KG1 (cell line): ENCODE results near the gene ACBD3.
A peak's percentile ranks its signal among the peaks of the same experiment; 100 is the strongest.

Source experiments
- DNase-seq: peaks from one replicate; lab custom pipeline; 2025; lab: John Stamatoyannopoulos, UW

Gene ACBD3

GRCh38 chr1:226111883-226112261 lies 74.7 kb downstream of the ACBD3 start:
- DNase-seq, result no peak

DNA sequence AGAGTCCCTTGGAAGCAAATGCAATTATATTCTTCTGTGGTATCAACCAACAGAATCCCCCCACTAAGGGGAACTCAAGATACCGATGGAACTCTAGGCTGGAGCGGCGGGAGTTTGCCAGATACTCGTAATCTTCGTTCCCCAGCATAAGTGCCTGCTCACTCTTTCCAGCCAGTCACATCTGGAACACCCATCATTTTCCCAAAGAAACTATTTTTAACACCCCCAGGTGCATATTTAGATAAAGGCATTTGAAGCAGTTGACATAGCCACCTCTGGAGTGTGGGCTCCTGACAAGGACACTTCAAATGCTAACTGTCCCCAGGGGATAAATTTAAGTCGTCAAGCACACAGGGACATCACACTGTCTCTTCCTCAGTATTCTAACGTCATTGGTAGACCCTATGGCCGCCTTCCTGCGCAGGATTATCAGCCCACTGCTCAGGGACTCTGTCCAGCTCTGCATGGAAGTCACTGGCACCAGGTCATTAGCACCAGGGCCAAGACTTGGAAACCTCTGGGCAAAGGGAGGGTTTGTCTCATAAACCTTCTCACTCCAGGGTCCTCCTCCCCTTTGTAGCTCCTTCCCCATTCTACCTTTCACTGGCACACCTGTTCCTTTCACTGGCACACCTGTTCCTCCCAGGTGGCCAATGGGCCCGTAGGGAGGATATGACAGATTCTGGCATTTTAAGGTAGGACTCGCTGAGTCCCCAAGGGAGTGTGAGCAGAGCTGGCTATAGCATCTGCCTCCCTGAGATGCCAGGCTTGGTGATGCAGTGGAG lies 75.3 kb downstream of the ACBD3 start:
- DNase-seq, result no peak

DNA sequence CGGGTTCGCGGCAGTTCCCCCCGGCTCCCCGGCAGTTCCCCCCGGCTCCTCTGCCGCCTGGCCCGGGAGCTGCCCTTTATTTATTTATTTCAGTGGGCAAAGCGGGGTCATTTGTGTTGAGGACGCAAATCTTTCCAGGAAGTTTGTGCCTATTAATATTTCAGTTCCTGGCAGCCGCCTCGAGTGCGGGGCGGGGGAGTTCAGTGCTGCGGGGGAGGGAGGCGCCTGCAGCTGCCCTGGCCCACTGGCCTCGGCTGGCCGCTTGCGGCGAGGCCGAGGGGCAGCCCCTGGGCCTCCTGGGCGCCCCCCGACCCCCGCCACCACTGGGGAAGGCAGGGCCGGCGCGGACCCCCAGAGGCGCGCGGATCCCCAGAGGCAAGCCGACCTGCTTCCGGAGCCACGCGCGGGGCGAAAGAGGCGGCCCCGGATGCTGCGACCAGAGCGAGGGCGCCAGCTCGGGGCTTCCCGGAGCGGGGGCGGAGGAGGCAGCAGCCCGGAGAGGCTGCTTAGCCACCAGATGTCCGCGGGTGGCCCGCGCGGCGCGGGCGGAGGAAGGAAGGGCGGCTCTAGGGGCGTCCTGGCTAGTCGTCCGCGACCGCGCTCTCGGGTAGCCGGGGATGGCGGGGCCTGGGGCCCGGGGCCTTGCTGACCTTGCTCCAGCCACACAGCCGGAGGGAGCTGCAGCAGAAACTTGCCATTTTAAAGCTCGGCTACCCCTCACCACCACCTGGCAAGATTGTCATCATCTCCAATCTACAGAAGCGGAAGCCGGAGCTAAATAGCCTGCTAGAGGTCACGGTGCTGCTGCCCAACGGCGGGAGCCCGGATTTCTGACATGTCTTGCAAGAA lies 76.1 kb downstream of the ACBD3 start:
- DNase-seq, result peak; percentile 59

GRCh38 chr1:226109829-226110248 lies 76.7 kb downstream of the ACBD3 start:
- DNase-seq, result peak; percentile 59

DNA sequence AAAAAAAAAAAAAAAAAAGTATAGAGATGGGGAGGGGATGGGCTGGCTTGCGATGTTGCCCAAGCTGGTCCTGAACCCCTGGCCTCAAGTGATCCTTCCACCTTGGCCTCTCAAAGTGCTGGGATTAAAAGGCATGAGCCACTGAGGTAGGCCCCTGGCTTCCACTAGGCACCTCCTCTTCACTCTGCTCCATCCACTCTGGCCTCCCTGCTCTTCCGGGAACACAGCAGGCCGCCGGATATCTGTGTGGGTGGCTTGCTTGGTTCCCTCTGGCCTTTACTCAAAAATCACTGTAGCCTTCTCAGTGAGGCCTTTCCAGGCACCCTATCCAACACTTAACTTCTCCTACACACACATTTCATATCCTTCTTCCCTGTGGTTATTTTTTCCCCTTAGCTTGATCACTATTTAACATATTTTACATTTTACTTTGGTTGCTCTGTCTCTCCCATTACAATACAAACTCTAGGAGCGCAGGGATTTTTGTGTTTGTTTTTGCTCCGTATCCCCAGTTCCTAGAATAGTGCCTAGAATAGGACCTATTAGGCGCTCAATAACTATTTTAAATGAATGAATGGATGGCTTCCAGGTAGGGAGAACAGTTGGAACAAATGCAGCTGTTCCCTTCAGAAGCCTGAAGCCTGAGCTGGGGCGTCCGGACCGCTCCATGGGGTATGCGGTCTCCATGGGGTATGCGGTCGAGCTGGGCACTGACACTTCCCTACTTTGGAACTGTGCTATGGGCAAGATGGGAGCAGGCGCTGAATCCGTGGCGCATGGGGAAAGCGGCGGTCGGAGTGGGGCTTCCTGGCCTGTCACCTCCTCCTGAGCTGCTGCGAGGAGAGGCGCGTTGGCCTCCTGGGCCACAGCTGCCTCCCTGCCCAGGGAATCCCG lies 77.4 kb downstream of the ACBD3 start:
- DNase-seq, result no peak

DNA sequence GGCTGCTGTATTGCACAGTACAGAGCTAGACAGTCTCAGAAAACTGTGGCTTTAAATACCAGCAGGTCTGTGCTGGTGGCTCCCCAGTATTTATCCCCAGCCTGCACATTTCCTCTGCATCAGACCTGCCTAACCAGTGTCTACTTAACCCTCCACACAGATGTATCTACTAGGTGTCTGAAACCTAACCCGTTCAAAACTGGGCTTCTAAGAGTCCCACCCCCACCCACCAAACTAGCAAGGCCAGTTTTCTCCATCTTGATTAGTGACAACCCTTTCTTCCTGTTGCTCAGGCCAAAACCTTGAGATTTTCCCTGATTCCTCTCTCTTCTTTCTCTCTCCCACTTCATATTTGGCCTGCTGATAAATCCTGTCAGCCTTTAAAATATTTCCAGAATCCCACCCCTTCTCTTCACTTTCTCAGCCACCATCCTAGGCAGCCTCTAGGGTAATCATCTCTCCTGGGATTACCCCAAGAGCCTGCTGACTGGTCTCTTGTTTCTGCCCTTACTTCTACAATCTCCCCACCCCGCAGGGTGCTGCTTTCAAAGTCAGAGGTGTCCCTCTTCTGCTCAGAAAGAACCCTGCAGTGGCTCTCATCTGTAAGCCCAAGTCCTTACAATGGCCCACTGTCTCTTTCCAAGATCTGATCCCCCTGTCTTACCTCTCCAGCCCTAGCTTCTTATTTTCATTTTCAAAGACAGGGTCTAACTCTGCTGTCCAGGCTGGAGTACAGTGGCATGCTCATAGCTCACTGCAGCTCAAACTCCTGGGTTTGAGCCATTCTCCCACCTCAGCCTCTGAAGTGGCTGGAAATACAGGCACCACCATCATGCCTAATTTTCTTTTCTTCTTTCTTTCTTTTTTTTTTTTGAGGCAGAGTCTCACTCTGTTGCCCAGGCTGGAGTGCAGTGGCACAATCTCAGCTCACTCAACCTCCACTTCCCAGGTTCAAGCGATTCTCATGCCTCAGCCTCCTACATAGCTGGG lies 78.8 kb downstream of the ACBD3 start:
- no peak for DNase-seq

DNA sequence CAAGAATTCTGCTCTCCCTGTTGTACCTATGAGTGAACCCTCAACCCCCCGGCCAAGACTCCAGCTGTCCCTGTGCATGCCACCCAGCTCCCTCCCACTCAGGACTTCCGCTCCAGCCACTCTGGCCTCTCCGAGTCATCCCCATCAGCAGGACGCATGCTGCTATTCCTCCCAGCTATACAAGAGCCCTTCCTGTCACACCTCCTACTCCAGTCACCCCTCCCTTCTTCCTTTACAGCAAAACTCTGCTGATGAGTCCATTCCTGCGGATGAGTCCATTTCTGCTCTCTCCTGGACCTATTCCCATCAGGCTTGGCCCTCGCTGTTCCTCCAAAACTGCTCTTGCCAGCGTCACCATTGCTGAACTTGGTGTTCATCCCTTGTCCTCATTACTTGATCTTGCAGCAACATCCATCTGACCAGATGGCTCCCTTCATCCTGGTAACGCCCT lies 81.8 kb downstream of the ACBD3 start:
- no peak for DNase-seq

DNA sequence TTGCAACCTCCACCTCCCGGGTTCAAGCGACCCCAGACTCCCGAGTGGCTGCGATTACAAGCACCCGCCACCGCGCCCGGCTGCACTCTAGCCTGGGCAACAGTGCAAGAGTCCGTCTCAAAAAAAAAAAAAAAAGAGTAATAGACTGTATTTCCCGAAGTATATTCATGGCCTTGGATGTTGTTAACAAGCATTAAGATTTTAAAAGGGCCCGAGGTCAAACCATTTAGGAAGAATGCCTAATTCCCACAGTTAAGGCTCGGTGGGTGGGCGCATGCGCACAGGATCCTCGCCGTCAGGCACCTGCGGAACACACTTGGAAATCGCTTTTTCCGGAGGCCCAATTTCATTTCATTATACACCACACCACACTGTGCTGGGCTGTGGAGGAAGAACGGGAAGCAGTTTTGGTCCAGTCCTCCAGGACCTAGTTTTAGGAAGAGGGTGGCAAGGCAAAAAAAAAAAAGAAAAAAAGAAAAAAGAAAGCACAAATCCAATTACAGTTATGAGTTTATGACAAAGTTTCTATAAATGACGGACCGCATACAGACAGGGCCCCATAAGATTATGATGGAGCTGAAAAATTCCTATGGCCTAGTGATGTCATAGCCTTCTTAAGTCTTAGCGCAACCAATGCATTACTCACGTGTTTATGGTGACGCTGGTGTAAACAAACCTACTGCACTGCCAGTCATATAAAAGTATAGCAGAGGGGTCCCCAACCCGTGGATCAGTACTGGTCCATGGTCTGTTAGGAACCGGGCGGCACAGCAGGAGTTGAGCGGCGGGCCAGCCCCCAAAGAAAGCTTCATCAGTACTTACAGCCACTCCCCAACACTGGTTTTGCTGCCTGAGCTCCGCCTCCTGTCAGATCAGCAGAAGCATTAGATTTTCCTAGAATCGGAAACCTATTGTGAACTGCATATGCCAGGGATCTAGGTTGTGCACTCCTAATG lies 85.8 kb downstream of the ACBD3 start:
- DNase-seq, result no peak

DNA sequence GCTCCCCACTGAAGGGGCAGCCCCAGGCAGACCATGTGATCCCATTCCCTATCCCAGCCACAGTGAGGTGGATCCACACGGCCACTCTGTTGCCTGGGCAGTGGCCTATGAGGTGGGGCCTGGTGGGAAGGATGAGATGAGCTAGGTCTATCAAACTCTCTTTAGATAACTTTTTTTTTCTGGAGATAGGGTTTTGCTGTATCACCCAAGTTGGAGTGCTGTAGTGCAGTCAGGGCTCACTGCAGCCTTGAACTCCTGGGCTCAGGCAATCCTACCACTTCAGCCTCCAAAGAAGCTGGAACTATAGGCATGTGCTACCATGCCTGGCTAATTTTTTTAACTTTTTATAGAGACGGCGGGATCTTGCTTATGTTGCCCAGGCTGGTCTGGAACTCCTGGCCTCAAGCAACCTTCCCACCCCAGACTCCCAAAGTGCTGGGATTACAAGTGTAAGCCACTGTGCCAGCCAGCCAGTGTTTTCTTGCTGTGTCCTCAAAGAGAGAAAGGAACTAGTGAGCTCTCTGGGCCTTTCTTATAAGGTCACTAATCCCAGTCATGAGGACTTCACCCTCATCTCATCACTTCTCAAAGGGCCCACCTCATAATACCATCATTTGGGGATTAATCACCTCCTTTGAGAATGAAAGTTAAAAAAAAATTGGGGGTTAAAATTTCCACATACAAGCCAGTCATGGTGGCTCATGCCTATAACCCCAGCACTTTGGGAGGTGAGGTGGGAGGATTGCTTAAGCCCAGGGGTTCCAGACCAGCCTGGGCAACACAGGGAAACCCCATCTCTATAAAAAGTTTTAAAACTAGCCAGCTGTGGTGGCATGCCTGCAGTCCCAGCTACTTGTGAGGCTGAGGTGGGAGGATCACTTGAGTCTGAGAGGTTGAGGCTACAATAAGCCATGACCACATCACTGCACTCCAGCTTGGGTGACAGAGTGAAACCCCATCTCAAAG lies 87.4 kb downstream of the ACBD3 start:
- no peak for DNase-seq

GRCh38 chr1:226097866-226098625 lies 88.5 kb downstream of the ACBD3 start:
- DNase-seq, result no peak

- no peak for DNase-seq
Observed at GRCh38 chr1:226095286-226095685, 91.3 kb downstream of the ACBD3 start.
